Activated gamma-delta T cell treated with anti-CD3 and anti-CD28 coated beads, Interleukin-2, amount 50 U/mL, for 16 hours (primary cell): Measurements from ENCODE around the gene CROCC.
A peak's percentile ranks its signal among the peaks of the same experiment; 100 is the strongest.
"Not testable (repeated sequence)": the region's sequence is repeated elsewhere in the genome, so short reads cannot be mapped to it uniquely, and the experiment has no call there.

Experiments used
- DNase-seq: peaks from one replicate; pipeline ENCODE4 v3.0.0-alpha.2; 2020; ENCODE audit warnings: low read depth

CROCC gene

DNA sequence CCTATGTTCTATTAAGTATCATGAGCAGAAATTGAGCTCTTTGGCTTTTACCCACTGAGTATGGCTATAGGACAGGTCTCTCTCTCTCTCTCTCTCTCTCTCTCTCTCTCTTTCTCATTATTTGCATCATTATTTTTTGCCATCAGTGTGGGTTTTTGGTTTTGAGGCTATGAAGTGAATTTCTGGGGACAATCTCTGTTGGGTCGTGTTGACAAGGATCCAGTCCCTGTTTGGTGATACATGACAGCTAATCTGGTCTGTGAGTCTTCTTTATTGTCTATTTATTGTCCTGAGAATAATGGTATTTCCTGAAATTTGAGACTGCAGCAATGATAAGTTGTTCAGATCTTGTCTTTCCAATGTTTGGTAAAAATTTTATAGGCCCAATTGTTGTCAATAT lies 24.1 kb upstream of the CROCC start:
- not testable (repeated sequence) for DNase-seq

DNA sequence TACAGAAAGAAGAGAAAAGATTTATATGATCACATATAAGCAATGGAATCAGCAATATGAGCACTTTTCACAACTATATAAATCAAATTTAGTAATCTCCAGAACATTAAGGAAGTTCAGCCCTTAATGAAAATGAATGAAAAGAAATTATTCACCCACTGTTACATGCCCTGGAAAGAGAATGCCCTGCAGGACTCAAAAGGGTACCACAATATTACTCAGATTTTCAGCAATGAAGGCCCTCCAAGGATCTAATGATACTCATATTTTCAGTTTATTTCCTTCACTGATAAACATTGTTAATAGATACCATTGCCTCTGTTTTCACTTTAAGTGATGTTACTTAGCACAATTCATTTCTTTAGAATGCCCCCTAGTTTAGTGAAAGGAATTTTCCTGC lies 23.4 kb upstream of the CROCC start:
- not testable (repeated sequence) for DNase-seq

DNA sequence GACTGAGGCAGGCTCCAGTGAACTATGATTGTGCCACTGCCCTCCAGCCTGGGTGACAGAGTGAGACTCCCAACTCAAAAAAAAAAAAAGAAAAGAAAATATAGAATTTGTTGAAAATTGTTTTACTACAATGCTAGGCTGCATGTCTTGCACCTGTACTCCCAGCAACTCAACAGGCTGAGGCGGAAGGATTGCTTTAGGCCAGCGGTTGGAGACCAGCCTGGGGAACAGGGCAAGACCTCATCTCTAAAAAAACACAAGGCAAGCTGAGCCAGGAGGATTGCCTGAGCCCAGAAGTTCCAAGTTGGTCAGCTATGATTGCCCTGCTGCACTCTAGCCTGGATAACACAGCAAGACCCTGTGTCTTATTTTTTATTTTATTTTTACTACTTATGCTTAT lies 22.7 kb upstream of the CROCC start:
- not testable (repeated sequence) for DNase-seq

DNA sequence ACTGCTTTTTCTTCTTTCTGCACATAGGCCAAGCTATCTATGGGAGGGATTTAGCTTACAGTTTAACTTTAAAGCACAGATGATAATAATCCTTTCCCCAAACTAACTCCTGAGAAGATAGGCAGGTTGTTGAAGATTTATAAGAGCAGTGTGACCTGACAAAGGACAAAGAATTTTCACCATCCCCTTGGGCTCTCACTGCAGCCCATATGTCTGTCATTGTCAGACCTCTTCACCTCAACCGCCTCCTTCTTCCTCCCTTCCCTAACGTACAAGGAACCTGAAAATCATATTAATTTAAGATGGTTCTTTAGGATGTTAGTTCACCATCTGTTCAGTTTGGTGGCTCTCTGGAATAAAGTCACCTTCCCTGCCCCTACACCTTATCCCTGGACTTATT lies 21.0 kb upstream of the CROCC start:
- no peak for DNase-seq

DNA sequence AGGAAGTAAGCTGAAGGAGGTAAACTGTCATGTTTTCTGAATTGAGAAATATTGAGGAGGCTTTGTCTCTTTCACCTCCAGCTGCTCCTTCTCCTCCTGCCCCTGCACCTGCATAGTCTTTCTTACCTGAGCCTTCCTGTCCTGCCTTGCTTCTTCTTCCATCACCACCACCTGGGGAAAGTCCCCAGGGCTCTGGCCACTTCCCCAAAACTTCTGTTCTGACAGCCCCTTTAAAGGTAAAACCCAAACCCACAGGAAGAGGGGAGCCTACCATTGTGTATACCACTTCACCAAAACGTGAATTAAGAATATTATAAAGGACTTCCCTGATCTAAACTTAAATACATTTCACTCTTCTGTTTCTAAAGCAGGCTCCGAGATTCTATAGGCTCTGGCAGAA lies 20.4 kb upstream of the CROCC start:
- DNase-seq = not testable (repeated sequence)

DNA sequence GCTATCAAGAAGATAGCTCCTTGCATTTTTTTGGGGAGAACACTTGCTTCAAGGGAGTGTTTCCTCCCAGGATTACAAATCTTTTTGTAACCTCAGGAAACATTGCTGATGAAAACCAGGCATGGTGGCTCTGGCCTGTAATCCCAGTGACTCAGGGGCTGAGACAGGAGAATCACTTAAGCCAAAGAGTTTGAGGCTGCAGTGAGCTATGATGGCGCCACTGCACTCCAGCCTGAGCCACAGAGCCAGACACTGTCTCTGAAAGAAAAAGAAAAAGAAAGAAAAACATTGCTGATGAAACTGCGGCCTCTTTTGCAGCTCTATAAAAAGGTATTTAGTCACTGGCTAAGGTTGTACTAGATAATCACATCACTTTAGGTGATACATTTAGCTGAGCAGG lies 18.7 kb upstream of the CROCC start:
- DNase-seq = no peak

DNA sequence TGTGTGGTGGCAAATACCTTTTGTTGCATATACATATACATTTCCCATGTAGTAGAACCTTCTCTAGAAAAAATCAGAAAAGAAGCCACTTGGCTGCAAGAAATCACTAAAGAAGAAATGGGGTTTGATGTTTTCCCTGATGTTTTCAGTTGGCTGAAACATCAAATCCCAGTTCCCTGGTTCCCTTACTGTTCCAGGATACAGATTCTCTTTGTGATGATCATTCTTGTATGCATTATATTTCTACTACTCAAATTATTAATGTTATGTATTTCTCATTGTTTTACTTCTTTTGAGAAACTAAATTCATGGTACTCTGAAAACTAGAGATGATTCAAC lies 18.3 kb upstream of the CROCC start:
- no peak for DNase-seq

DNA sequence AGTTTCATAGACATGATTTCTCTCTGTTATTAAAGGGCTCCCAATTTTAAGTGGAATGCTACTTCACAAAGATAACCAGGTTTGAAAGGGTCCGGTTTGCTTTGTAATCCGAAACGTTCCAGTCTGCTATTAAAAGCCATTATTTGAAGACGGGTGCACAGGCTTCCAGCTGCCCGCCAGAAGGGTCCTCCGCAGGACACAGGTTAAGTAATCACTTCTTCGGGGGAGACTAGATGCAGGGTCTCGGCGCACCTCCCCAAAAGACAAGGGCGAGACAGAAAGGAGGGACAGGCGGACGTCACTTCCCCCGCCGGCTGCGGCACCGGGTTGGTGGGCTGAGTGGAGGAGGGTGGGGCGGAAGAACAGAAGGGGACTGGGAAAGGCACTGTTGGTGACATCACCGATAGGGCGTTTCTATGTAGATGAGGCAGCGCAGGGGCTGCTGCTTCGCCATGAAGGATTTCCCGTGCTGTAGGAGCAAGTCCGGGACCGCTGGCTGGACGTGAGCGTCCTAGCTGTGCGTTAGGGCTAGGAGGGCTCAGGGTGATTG lies 17.1 kb upstream of the CROCC start:
- DNase-seq = peak; percentile 98

DNA sequence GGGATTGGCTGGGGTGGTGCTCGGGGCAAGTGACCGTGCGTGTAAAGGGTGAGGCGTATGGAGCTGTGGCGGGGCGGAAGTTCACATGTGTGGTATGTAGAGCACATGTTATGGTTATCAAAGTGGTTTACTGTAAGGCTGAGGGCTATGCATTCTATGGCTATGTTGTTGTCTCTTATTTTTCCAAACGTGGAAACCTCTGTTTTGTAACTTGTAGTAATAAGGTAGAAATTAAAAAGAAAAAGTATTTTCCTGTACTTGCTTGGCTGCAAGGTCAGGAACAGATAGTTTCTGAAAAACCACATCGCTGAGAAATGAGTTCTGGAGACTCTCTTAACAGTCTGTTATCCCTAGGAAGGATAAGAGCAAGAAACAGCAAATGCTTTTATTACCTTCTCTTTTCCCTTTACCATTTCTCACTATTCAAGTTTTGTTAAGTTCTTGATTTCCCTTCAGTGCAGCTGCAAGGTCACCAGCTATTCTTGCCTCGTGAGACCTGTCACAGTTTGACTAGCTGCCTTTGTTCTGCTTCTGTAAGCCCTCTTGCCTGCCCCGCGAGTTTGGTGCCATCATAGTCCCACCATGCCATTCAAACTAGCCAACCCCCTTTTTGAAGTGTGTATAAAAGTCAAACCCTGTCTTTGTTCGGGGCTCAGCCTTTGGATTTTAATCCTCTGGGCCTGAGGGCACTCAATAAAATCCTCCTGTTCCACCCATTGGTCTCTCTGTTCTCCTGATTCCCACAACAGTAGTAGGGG lies 16.4 kb upstream of the CROCC start:
- DNase-seq = no peak

DNA sequence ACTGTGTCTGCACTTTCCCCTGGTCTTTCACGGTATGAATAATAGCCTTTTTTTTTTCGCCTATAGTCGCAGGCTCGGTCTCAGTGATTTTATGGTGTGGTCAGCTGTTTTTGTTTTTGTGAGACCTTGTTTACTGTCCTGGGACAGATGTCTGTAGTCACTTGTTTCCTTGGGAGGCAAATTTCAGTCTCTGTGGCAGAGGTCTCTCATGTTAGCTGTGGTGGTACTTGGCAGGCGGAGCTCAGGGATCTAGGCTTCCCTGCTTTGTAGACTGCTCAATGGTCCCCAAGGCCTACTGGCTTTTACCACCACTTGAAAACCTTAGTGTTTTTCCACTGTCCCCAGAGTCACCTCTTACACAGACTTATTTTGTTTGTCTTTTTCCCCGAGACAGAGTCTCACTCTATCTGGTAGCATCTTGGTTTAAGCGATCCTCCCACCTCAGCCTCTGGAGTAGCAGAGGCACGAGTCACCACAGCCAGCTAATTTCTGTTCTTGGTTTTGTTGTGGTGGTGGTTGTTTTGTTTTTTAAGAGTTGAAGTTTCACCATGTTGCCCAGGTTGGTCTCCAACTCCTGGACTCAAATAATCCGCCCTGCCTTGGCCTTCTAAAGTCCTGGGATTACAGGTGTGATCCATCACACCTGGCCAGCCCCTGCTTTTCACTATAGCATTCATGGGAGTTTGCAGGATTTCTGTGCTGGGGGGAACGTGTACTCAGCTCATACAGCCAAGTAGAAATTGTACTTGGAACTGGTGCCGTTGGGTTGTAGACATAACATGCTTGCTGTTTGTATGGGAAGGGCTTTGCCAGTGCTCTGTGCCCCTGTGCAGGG lies 15.6 kb upstream of the CROCC start:
- no peak for DNase-seq

DNA sequence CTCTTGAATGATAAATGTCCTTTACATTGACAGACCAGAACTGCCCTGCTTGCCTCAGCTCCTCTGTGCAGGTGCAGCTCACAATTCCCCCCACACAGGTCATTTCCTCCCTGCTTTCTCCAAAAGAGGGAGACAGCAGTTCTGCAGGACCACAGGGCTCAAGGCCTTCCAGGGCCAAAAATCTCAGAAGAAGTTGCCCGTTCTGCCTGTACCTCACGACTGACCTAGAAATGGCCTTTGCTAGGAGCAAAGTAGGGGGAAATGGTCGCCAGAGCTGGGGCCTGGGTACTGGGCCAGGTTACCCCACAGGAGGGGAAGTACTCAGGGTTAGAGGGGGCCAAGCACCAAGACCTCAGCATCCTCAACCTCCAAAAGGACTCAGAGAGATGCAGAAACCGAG lies 14.9 kb upstream of the CROCC start:
- no peak for DNase-seq

DNA sequence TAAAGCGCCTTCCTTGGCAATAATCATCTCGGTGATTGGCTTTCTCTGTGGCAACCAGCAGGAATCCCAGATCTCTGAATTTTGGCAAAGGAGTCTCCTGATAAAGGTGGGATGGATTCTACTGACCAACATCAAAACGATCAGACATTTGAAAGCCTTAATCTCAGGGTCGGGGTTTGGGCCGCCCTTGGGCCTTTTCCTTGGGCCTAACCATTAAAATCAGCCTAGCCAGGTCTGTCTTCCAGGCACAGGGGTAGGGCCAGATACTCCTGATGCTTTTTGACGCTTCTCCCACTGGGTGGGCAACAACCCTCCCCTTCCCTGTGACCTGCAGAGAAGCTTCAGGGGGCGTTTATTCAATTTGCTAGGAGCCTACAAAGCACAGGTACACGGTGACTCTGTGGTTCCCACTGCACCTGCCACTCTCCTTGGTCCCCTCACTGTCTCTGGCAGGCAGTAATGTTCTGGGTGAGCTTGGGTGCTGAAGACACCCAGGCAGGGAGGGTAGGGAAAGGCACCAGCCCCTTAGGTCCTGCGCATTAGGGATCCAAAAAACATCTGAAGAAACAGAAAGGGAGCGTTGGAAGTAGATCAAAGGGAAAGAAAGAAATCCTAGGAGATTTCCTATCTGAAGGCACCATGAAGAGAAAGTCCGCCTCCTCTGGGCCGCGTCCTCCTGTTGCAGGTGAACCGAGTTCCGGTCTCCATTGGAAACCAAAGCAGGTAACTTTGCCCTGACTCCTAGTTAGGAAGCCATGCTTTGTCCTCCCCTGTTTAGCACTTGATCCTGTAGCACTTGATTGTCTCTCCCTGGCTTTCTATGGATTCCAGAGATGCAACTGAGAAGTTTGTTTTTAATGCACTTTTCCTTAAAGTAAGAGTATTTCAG lies 13.6 kb upstream of the CROCC start:
- no peak for DNase-seq

DNA sequence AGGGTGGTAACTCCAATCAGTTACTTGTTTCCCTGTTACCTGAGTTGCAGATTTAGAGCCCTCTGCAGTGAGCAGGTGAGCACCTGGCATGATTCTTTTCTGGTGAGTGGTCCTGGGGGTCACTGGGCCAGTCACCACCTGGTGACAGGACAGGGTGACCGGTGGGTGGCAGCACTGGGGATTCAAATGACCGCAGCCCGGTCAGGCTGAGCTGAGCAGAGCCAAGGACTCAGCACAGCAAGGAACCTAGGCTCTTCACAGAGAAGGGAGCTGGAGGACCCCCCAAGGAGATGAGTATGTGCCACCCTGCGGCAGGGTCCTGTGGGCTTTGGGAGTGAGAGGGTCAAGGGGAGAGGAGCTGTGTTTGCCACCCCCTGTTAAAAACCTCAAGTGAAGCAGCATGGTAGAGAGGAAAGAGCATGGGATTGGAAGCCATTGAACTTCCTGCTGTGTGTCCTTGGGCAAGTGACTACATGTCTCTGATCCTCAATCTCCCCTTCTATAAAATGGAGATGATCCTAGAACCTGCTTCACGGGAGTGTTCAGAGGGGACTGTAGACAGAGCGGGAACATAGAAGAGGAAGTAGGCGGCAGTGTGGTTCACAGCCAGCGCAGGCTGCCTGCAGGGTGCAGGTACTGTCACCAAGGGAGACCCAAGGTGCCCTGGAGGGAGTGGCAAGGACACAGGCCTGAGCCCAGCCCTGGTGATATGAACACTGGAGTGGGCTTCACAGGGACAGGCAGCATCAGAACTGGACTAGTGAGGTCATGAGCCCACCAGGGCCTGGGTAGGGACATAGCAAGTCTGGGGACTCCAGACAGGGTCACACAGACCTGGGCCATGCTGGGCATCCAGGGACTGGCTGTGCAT lies 9.6 kb upstream of the CROCC start:
- DNase-seq = not testable (repeated sequence)

DNA sequence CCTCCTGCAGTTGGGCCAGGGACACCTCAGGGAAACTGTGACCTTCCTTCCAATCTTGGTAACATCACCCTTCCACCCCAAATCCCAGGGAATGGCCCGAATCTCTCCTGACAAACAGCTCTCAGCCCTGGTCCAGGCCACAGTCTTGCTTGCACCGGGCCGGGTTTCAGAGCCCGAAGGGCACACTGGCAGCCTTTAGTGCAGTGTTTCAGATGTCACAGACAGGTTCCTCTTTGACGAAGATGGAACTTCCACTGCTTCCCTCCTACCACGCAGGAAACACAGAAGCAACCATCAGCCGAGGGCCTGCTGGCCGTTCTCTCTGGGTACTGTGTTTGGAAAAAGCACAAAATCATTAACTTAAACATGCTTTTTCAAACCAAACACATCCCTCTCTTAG lies 9.0 kb upstream of the CROCC start:
- not testable (repeated sequence) for DNase-seq

DNA sequence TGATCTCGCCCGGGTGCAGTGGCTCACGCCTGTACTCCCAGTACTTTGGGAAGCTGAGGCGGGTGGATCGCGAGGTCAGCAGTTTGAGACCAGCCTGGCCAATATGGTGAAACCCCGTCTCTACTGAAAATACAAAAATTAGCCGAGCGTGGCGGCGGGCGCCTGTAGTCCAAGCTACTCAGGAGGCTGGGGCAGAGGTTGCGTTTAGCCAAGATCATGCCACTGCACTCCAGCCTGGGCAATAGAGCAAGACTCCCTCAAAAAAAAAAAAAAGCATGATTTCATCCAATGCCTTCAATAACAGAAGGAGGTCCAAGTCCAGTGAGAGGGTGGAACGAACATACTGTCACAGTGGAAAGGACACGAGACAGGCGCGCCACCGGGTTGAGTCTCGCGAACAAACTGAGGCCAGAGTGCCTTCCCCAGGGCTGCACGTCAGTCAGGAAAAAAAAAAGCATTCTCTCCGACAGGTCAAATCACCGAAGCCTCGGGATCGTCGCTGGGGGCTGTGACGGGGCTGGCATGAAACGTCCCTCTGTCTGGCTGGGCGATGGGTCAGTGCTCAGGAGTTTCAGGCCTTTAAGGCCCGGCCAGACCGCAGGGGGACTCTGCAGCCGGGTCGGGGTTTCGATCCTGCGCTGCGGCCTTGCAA lies 8.4 kb upstream of the CROCC start:
- DNase-seq = no peak

DNA sequence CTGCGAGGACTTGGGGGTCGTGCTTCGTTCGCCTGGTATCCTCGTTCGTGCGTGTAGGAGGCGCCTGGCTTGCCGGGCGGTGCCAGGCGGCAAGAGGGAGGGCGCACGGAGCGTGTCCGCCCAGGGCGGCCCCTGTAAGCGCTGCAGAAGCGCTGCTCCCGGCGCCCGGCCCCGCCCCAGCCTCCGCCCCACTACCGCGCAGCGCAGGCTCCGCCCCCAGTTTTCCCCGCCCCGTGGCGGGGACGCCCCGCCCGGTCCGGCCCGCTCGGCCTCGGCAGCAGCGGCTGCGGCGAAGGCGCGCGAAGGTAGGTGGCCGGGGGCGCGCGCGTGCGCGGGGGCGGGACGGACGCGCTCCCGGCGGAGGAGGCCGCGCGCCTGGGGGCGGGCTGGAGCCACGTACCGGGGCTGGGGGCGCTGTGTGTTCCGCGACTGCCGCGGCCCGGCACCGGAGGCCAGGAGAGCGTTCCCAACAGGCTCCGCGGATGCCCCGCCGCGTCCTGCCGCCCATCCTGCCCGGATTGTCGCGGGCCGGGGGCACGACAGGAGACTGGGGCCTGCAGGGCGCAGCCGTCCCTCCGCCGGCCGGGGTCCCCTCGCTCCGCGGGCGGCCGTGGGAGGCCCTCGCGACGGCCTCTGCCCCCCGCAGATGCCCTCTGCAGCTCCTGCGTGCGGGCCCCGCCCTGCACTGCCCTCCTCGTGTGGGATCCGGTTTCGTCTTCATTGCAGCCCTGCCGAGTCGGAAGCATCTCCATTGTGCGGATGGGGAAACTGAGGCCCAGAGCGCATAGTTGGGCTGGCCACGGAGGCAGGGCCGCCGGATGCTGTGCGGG lies 7.7 kb upstream of the CROCC start:
- peak; percentile 93 for DNase-seq

DNA sequence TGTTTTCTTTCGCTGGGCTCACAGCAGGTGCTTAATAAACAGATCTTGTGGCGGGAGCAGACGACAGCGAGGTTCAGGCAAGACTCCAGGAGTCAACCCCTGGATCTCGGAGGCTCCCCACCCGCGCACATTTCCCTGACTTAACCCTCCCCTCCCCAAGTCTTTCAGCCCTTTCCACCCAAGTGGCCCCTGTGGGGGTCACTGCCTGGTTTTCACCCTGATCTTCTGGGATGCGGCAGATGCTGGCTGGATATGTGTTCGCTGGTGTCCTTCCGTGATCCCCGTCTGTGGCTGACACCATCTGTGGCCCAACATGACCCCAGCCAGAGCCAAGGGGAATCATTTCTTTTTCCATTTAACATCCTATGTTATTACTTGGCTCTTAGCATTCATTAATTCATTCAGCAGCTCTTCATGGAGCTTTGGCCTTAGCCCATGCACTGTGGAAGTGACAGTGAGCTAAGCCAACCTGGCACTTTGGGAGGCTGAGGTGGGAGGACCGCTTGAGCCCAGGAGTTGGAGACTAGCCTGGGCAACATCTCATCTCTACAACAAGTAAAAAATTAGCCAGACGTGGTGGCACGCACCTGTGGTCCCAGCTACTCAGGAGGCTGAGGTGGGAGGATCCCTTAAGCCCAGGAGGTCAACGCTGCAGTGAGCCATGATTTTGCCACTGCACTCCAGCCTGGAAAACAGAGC lies 6.7 kb upstream of the CROCC start:
- DNase-seq = not testable (repeated sequence)

DNA sequence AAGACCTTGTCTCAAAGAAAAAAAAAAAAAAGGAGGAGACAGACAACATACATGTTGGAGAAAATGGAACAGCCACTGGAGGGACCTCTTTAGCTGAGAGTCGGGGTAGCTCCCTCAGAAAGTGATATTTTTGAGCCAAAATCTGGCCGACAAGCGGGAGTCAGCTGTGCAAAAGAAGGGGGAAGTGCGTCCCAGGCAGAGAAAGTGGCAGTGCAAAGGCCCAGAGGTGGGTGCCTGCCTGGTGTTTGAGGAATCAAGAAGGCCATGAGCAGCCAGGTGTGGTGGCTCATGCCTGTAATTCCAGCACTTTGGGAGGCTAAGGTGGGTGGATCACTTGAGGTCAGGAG lies 6.1 kb upstream of the CROCC start:
- DNase-seq = no peak
